Neuron (in vitro differentiated cells): ENCODE results near the gene TERF2IP.

Source experiments
- H2AFZ ChIP-seq: one replicate; pipeline ENCODE4 v1.6.1; 2013; ENCODE audit warnings: low read depth, mild to moderate bottlenecking, inconsistent platforms, low read length, moderate library complexity
- H3K27me3 ChIP-seq: one replicate; pipeline ENCODE4 v1.6.1; 2013; ENCODE audit warnings: low read length; ENCODE audit not compliant: insufficient read depth
- H3K36me3 ChIP-seq: one replicate; pipeline ENCODE4 v1.6.1; 2013; ENCODE audit warnings: low read length; ENCODE audit not compliant: insufficient read depth
- H3K4me1 ChIP-seq: one replicate; pipeline ENCODE4 v1.6.1; 2013; ENCODE audit warnings: low read length; ENCODE audit not compliant: insufficient read depth
- H3K4me3 ChIP-seq: 2 replicates; pipeline ENCODE4 v1.5.1; 2013; ENCODE audit warnings: mild to moderate bottlenecking, low read length, moderate library complexity
- H3K9me3 ChIP-seq: one replicate; pipeline ENCODE4 v1.6.1; 2013; ENCODE audit warnings: low read length

Gene TERF2IP

GRCh38 chr16:75648265-75649076 lies 898 bp downstream of the TERF2IP start:
- Histone ChIP-seq H3K4me3 (peak overlapping the region; percentile 95), H3K27me3 (no peaks in the 10 kb centered on the region), H3K9me3 (peaks cover 3% of the 10 kb centered on the region), H3K36me3 (peaks cover 30% of the 10 kb centered on the region), H3K4me1 (peaks cover 30% of the 10 kb centered on the region), H2AFZ (peak overlapping the region; percentile 53)

GRCh38 chr16:75653922-75654321 lies 6.3 kb downstream of the TERF2IP start:
- Histone ChIP-seq H3K36me3 (peaks cover 59% of the 10 kb centered on the region), H3K9me3 (peaks cover 3% of the 10 kb centered on the region), H3K4me3 (no peak overlapping the region), H2AFZ (no peak overlapping the region), H3K4me1 (peaks cover 17% of the 10 kb centered on the region), H3K27me3 (no peaks in the 10 kb centered on the region)

- Histone ChIP-seq H3K9me3 (no peaks in the 10 kb centered on the region), H3K27me3 (no peaks in the 10 kb centered on the region), H3K4me1 (no peaks in the 10 kb centered on the region), H2AFZ (no peak overlapping the region), H3K36me3 (peaks cover 62% of the 10 kb centered on the region), H3K4me3 (no peak overlapping the region)
Observed at GRCh38 chr16:75658175-75658574, 10.6 kb downstream of the TERF2IP start.

- H3K36me3 ChIP-seq = peaks cover 47% of the 10 kb centered on the region
- no peak overlapping the region for H3K4me3 ChIP-seq
- no peaks in the 10 kb centered on the region for H3K27me3 ChIP-seq
- no peaks in the 10 kb centered on the region for H3K9me3 ChIP-seq
- H2AFZ ChIP-seq = no peak overlapping the region
- no peaks in the 10 kb centered on the region for H3K4me1 ChIP-seq
Observed at GRCh38 chr16:75660321-75660720, 12.7 kb downstream of the TERF2IP start.

GRCh38 chr16:75660726-75661302 lies 13.2 kb downstream of the TERF2IP start:
- Histone ChIP-seq H3K27me3 (no peaks in the 10 kb centered on the region), H3K4me3 (no peak overlapping the region), H3K9me3 (no peaks in the 10 kb centered on the region), H3K4me1 (no peaks in the 10 kb centered on the region), H3K36me3 (peaks cover 43% of the 10 kb centered on the region), H2AFZ (no peak overlapping the region)

- Histone ChIP-seq H3K36me3 (no peaks in the 10 kb centered on the region), H3K4me3 (no peak overlapping the region), H3K4me1 (no peaks in the 10 kb centered on the region), H3K27me3 (no peaks in the 10 kb centered on the region), H3K9me3 (no peaks in the 10 kb centered on the region), H2AFZ (no peak overlapping the region)
Observed at GRCh38 chr16:75667503-75667902, 19.9 kb downstream of the TERF2IP start.

- H3K27me3 ChIP-seq = no peaks in the 10 kb centered on the region
- H3K9me3 ChIP-seq = no peaks in the 10 kb centered on the region
- no peak within 1 kb of the TSS for H3K4me3 ChIP-seq
- no peaks in the 10 kb centered on the region for H3K4me1 ChIP-seq
- no peaks in the 10 kb centered on the region for H3K36me3 ChIP-seq
- H2AFZ ChIP-seq = no peak within 1 kb of the TSS
Observed at GRCh38 chr16:75676909-75677308, 29.3 kb downstream of the TERF2IP start, which contains the start of gene CPHXL2. Gene CPHXL2, minus strand, starts transcription at chr16:75677009. Its CDS starts 10 bp downstream, at chr16:75676999.

GRCh38 chr16:75679366-75679765 lies 31.8 kb downstream of the TERF2IP start:
- Histone ChIP-seq H3K4me3 (no peak overlapping the region), H3K4me1 (no peaks in the 10 kb centered on the region), H2AFZ (no peak overlapping the region), H3K9me3 (peaks cover 3% of the 10 kb centered on the region), H3K36me3 (no peaks in the 10 kb centered on the region), H3K27me3 (no peaks in the 10 kb centered on the region)

- Histone ChIP-seq H3K4me1 (no peaks in the 10 kb centered on the region), H3K36me3 (no peaks in the 10 kb centered on the region), H3K27me3 (no peaks in the 10 kb centered on the region), H3K4me3 (no peak overlapping the region), H2AFZ (no peak overlapping the region), H3K9me3 (peaks cover 5% of the 10 kb centered on the region)
Observed at GRCh38 chr16:75682308-75682707, 34.7 kb downstream of the TERF2IP start.

- Histone ChIP-seq H3K27me3 (no peaks in the 10 kb centered on the region), H3K9me3 (peaks cover 5% of the 10 kb centered on the region), H3K4me1 (no peaks in the 10 kb centered on the region), H3K4me3 (no peak overlapping the region), H2AFZ (no peak overlapping the region), H3K36me3 (no peaks in the 10 kb centered on the region)
Observed at GRCh38 chr16:75687361-75687760, 39.8 kb downstream of the TERF2IP start.

GRCh38 chr16:75695708-75696107 lies 48.1 kb downstream of the TERF2IP start:
- H3K27me3 ChIP-seq = no peaks in the 10 kb centered on the region
- H3K36me3 ChIP-seq = no peaks in the 10 kb centered on the region
- H3K9me3 ChIP-seq = no peaks in the 10 kb centered on the region
- no peak overlapping the region for H2AFZ ChIP-seq
- peaks cover 2% of the 10 kb centered on the region for H3K4me1 ChIP-seq
- H3K4me3 ChIP-seq = no peak overlapping the region

GRCh38 chr16:75697571-75697970 lies 50.0 kb downstream of the TERF2IP start:
- no peaks in the 10 kb centered on the region for H3K9me3 ChIP-seq
- no peaks in the 10 kb centered on the region for H3K27me3 ChIP-seq
- no peak overlapping the region for H2AFZ ChIP-seq
- H3K4me3 ChIP-seq = no peak overlapping the region
- H3K36me3 ChIP-seq = no peaks in the 10 kb centered on the region
- peaks cover 2% of the 10 kb centered on the region for H3K4me1 ChIP-seq

- Histone ChIP-seq H3K4me1 (peaks cover 14% of the 10 kb centered on the region), H3K9me3 (no peaks in the 10 kb centered on the region), H3K4me3 (no peak within 1 kb of the TSS), H3K27me3 (no peaks in the 10 kb centered on the region), H2AFZ (no peak within 1 kb of the TSS), H3K36me3 (no peaks in the 10 kb centered on the region)
Observed at GRCh38 chr16:75701361-75701760, 53.8 kb downstream of the TERF2IP start, which contains the start of gene DUXB. Gene DUXB, minus strand, starts transcription at chr16:75701461. Its CDS starts 43 bp downstream, at chr16:75701418.
